Neural cell (in vitro differentiated cells): ENCODE measurements around the gene SMYD5.

ENCODE experiments used
- EP300 ChIP-seq: fragments of 450-650 bp; conservative IDR thresholded peaks from 2 replicates; pipeline ENCODE4 v1.6.1; 2014; ENCODE audit warnings: antibody characterized with exemption, mild to moderate bottlenecking, moderate library complexity; ENCODE audit not compliant: poor library complexity, severe bottlenecking
- EZH2 ChIP-seq: fragments of 200-600, 300-800 bp; shearing (Covaris generic), sonication (generic); IDR thresholded peaks from 2 replicates; pipeline ENCODE4 v1.6.1; 2014; ENCODE audit warnings: antibody characterized with exemption, low read length, borderline replicate concordance, mild to moderate bottlenecking; ENCODE audit not compliant: insufficient read depth, poor library complexity, severe bottlenecking
- POLR2AphosphoS5 ChIP-seq: IDR thresholded peaks from 2 replicates; pipeline ENCODE4 v1.6.1; 2012
- RAD21 ChIP-seq: fragments of 450-650 bp; conservative IDR thresholded peaks from 2 replicates; pipeline ENCODE4 v1.6.1; 2014; ENCODE audit warnings: antibody characterized with exemption, mild to moderate bottlenecking, moderate library complexity
- TF ChIP-seq, protein P1 (sequence below): fragments of 450-650 bp; IDR thresholded peaks from 2 replicates; pipeline ENCODE4 v1.5.1; 2014; ENCODE audit warnings: antibody characterized with exemption, mild to moderate bottlenecking, moderate library complexity; ENCODE audit not compliant: poor library complexity, severe bottlenecking

DNA sequence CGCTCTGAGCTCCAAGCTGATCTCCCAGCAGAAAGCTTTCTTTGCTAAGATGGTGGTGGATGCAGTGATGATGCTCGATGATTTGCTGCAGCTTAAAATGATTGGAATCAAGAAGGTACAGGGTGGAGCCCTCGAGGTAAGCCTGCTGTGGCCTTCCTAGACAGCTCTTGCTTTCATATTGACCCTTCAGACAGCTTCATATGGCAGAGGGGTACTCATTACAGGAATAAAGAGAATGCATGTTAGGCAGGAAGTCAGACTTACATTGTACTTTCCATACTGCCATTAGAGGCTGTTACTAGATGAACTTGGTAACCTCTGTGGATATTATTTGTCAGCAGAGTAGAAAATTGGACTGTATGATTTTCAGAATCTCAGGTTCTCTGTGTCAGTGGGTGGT lies 30.5 kb downstream of the SMYD5 start:
- TF ChIP-seq, protein P1, sequence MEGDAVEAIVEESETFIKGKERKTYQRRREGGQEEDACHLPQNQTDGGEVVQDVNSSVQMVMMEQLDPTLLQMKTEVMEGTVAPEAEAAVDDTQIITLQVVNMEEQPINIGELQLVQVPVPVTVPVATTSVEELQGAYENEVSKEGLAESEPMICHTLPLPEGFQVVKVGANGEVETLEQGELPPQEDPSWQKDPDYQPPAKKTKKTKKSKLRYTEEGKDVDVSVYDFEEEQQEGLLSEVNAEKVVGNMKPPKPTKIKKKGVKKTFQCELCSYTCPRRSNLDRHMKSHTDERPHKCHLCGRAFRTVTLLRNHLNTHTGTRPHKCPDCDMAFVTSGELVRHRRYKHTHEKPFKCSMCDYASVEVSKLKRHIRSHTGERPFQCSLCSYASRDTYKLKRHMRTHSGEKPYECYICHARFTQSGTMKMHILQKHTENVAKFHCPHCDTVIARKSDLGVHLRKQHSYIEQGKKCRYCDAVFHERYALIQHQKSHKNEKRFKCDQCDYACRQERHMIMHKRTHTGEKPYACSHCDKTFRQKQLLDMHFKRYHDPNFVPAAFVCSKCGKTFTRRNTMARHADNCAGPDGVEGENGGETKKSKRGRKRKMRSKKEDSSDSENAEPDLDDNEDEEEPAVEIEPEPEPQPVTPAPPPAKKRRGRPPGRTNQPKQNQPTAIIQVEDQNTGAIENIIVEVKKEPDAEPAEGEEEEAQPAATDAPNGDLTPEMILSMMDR, result no peak
- TF ChIP-seq EP300 (no peak), EZH2 (no peak), POLR2AphosphoS5 (no peak), RAD21 (no peak)
